Osteocyte (in vitro differentiated cells): Measurements from ENCODE around the gene PAF1. TPM values are rescaled to one million over a fixed set of nuclear protein-coding genes. Genes with fewer than 3 reads are reported as not detected.

ENCODE experiments used
- DNase-seq: peaks from one replicate; pipeline ENCODE4 v3.0.0; 2021; ENCODE audit warnings: mixed read lengths; ENCODE audit not compliant: unreplicated experiment; ENCODE audit errors: extremely low spot score
- H3K27ac Mint-ChIP-seq: one replicate; pipeline ENCODE4 v1.8.0; 2021; ENCODE audit warnings: mild to moderate bottlenecking, mixed read lengths; ENCODE audit not compliant: unreplicated experiment
- H3K27me3 Mint-ChIP-seq: one replicate; pipeline ENCODE4 v1.8.0; 2021; ENCODE audit warnings: mixed read lengths; ENCODE audit not compliant: unreplicated experiment
- H3K36me3 Mint-ChIP-seq: one replicate; pipeline ENCODE4 v1.8.0; 2021; ENCODE audit warnings: mixed read lengths; ENCODE audit not compliant: unreplicated experiment
- H3K4me1 Mint-ChIP-seq: one replicate; pipeline ENCODE4 v1.8.0; 2021; ENCODE audit warnings: mixed read lengths; ENCODE audit not compliant: unreplicated experiment
- H3K4me3 Mint-ChIP-seq: one replicate; pipeline ENCODE4 v1.8.0; 2021; ENCODE audit warnings: mild to moderate bottlenecking, moderate library complexity, mixed read lengths; ENCODE audit not compliant: unreplicated experiment
- H3K9me3 Mint-ChIP-seq: one replicate; pipeline ENCODE4 v1.8.0; 2021; ENCODE audit warnings: mixed read lengths; ENCODE audit not compliant: unreplicated experiment
- total RNA-seq: library from RNA; stranded (reverse); gene quantifications from 2 replicates; pipeline ENCODE4 v1.2.1, GENCODE V29; 2021
- TF ChIP-seq, protein P1 (sequence below): fragments of 200-600 bp; sonication (generic); IDR thresholded peaks from 2 replicates; pipeline ENCODE4 v1.5.0; 2021; ENCODE audit warnings: antibody characterized with exemption, mild to moderate bottlenecking, moderate library complexity

The PAF1 gene
- total RNA-seq, 1 donor from 2014 or later = 45.9 TPM

DNA sequence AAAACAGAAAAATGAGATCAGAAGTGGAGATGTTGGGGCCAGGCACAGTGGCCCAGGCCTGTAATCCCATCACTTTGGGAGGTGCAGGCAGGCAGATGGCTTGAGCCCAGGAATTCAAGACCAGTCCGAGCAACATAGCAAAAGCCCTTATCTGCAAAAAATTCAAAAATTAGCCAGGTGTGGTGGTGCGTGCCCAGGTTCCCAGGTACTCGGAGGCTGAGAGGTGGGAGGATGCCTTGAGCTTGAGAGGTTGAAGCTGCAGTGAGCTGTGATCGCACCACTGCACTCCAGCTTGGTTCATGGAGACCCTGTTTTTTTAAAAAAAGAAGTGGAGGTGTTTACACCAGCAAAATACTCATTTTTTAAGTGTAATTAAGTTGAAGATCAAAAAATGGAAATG is 9.2 kb upstream of the PAF1 start:
- peaks cover 43% of the 10 kb centered on the region for H3K4me1 Mint-ChIP-seq
- H3K9me3 Mint-ChIP-seq = no peaks in the 10 kb centered on the region
- peak overlapping the region; percentile 32 for H3K27ac Mint-ChIP-seq
- H3K27me3 Mint-ChIP-seq = no peaks in the 10 kb centered on the region
- H3K36me3 Mint-ChIP-seq = peaks cover 3% of the 10 kb centered on the region
- TF ChIP-seq, protein P1, sequence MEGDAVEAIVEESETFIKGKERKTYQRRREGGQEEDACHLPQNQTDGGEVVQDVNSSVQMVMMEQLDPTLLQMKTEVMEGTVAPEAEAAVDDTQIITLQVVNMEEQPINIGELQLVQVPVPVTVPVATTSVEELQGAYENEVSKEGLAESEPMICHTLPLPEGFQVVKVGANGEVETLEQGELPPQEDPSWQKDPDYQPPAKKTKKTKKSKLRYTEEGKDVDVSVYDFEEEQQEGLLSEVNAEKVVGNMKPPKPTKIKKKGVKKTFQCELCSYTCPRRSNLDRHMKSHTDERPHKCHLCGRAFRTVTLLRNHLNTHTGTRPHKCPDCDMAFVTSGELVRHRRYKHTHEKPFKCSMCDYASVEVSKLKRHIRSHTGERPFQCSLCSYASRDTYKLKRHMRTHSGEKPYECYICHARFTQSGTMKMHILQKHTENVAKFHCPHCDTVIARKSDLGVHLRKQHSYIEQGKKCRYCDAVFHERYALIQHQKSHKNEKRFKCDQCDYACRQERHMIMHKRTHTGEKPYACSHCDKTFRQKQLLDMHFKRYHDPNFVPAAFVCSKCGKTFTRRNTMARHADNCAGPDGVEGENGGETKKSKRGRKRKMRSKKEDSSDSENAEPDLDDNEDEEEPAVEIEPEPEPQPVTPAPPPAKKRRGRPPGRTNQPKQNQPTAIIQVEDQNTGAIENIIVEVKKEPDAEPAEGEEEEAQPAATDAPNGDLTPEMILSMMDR = no peak
- H3K4me3 Mint-ChIP-seq = no peak overlapping the region
- DNase-seq = no peak

DNA sequence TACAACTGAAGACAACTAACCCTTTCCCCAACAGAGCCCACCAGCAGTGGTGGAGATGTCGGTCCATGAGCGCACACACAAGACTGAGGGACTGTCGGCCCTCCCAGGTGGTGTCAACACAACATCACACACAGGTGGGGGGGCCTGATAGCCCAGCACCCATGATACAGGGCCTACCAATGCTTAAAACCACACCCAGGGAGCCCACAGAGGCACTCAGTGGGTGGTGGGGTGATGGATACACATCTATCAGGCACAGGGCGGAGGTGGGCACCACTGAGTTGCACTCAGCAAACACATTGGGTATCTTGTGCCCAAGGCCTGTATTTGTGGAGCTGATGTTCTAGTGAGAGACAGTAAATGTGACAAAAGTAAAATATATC is 8.8 kb upstream of the PAF1 start:
- H3K27me3 Mint-ChIP-seq = no peaks in the 10 kb centered on the region
- DNase-seq = no peak
- H3K9me3 Mint-ChIP-seq = no peaks in the 10 kb centered on the region
- peaks cover 5% of the 10 kb centered on the region for H3K36me3 Mint-ChIP-seq
- peaks cover 40% of the 10 kb centered on the region for H3K4me1 Mint-ChIP-seq
- TF ChIP-seq, protein P1 = no peak
- H3K4me3 Mint-ChIP-seq = no peak overlapping the region
- peak overlapping the region; percentile 32 for H3K27ac Mint-ChIP-seq

DNA sequence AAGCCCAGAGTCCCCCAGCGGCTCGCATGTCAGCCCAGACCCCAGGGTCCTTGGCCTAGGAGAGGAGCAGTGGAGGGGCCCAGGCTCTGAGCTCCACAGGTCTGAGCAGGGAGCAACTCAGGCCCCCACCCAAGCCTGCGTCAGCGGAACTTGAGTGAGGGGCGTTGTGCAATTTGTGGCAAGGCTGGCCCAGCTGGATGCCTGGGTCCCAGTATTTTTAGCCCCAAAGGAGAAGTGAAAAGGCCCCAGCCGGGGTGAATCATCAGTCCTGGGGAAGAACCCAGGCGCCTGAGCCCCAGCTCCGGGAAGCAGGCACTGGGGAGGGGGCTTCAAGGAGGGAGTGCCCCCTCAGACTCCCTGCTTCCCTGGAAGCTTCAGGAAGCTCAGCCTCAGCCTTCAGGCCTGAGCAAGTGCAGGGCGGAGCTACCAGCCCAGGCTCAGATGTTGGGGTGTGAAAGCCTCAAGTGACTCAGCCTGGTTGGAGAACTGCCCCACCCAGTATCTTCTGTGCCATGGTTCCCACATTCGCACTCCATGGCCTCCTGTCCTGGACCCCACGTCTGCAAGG is 7.5 kb upstream of the PAF1 start:
- DNase-seq = no peak
- H3K27ac Mint-ChIP-seq = peak overlapping the region; percentile 79
- H3K4me3 Mint-ChIP-seq = no peak overlapping the region
- no peaks in the 10 kb centered on the region for H3K9me3 Mint-ChIP-seq
- TF ChIP-seq, protein P1 = no peak
- peaks cover 11% of the 10 kb centered on the region for H3K36me3 Mint-ChIP-seq
- peaks cover 34% of the 10 kb centered on the region for H3K4me1 Mint-ChIP-seq
- no peaks in the 10 kb centered on the region for H3K27me3 Mint-ChIP-seq

DNA sequence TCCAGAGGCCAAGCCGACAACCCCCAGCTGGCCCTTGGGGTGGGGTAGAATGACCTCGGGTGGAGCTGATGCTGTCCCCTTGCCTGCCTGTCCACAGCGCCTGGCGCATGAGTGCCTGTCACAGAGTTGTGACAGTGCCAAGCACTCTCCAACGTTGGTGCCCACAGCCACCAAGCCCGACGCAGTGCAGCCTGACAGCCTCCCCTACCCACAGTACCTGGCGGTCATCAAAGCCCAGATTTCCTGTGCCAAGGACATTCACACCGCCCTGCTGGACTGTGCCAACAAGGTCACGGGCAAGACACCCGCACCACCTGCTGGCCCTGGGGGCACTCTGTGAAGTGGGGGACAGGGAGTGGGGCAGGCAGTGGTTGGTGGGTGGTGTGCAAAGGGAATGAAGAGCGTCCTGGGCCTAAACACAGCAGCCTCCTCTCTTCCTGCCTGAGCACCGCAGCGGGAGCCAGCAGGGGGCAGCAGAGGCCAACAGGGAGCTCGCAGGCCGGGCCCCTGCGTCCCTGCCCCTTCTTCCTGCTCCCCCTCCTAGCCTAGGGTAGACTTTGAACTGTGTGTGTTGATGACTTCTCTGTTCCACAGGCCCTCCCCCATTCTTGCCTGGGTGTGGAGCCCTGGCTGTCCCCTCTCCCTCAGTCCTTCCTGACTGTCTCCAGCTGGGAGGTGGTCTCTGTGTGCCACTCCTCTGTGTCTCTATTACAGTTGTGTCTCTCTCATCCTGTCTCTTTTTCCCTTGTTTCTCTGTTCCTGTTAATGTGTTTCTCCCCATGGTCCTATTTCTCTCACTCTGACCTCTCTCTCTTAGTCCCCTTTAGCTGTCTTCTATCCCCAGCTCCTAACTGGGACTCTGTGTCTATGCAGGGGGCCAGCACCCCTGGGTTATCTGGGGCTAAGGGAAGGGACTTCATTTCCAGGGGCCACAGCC is 6.7 kb upstream of the PAF1 start:
- Mint-ChIP-seq H3K36me3 (peaks cover 12% of the 10 kb centered on the region), H3K4me1 (peaks cover 27% of the 10 kb centered on the region), H3K4me3 (no peak overlapping the region), H3K9me3 (no peaks in the 10 kb centered on the region), H3K27ac (peak overlapping the region; percentile 79), H3K27me3 (no peaks in the 10 kb centered on the region)
- TF ChIP-seq, protein P1 = peak; percentile 96
- DNase-seq = peak; percentile 93

DNA sequence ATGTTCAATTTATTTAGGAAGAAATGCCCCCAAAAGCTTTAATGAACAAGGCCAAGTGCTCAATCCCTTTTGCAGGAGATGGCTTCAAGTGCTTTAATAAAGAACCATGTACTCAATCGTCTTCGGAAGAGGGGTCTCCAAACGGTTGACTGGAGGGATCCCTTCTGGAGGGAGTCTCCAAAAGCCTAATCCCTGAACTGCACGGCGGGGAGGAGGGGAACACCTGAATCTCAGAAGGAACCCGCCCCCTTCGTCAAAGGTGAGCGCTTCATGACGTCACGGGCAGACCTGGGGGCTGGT is 505 bp downstream of the PAF1 start:
- no peak for DNase-seq
- H3K9me3 Mint-ChIP-seq = no peaks in the 10 kb centered on the region
- TF ChIP-seq, protein P1 = no peak
- H3K27me3 Mint-ChIP-seq = no peaks in the 10 kb centered on the region
- H3K4me1 Mint-ChIP-seq = peaks cover 22% of the 10 kb centered on the region
- peak overlapping the region; percentile 98 for H3K27ac Mint-ChIP-seq
- H3K36me3 Mint-ChIP-seq = peaks cover 37% of the 10 kb centered on the region
- peak overlapping the region; percentile 97 for H3K4me3 Mint-ChIP-seq
